ENCODE data around the gene MYO3B.

The MYO3B gene

GRCh38 chr2:170243118-170243837 is 65.3 kb downstream of the MYO3B start:
- Histone ChIP-seq H3K36me3 (ENCODE audit: control insufficient read depth, insufficient read depth, low read length, severe bottlenecking) (no peaks in the 10 kb centered on the region), H3K4me1 (ENCODE audit: control insufficient read depth, insufficient read depth, low read length) (peaks cover 5% of the 10 kb centered on the region), H3K9ac (ENCODE audit: low read length) (no peak overlapping the region), H3K27me3 (replicated peaks; ENCODE audit: control insufficient read depth, insufficient read depth, low read length) (peaks cover 21% of the 10 kb centered on the region), H3K9me3 (ENCODE audit: control insufficient read depth, low read length) (no peaks in the 10 kb centered on the region), H3K4me3 (ENCODE audit: low read length) (no peak overlapping the region)
- DNase-seq (ENCODE audit: low read depth): peak; percentile 39

- no peak for DNase-seq (ENCODE audit: low read depth)
- Histone ChIP-seq H3K4me1 (ENCODE audit: control insufficient read depth, insufficient read depth, low read length) (no peaks in the 10 kb centered on the region), H3K27me3 (replicated peaks; ENCODE audit: control insufficient read depth, insufficient read depth, low read length) (peaks cover 22% of the 10 kb centered on the region), H3K4me3 (ENCODE audit: low read length) (no peak overlapping the region), H3K9me3 (ENCODE audit: control insufficient read depth, low read length) (no peaks in the 10 kb centered on the region), H3K9ac (ENCODE audit: low read length) (no peak overlapping the region), H3K36me3 (ENCODE audit: control insufficient read depth, insufficient read depth, low read length, severe bottlenecking) (no peaks in the 10 kb centered on the region)
These were observed 66.0 kb downstream of the MYO3B start for GRCh38 chr2:170243898-170244297.

DNA sequence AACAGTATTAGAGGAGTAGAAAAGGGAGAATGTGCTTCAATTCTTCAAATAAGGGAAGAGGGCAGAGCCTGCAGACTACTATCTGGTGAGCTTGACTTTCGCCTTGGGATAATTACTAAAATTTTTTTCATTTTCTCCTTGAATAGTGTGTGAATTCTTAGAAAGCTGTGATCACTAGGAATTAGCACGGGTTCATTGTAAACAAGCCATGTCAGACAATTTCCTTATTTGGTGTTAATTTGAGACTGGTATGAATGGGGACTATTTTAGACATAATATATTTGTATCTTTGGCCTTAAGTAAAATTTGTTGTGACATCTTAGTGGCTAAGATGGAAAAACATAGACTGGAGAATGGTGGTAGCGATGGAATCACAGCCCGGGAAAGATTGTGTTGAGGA is 66.6 kb downstream of the MYO3B start:
- H3K4me1 ChIP-seq (ENCODE audit: control insufficient read depth, insufficient read depth, low read length): no peaks in the 10 kb centered on the region
- H3K27me3 ChIP-seq (replicated peaks; ENCODE audit: control insufficient read depth, insufficient read depth, low read length): peaks cover 22% of the 10 kb centered on the region
- no peaks in the 10 kb centered on the region for H3K36me3 ChIP-seq (ENCODE audit: control insufficient read depth, insufficient read depth, low read length, severe bottlenecking)
- no peaks in the 10 kb centered on the region for H3K9me3 ChIP-seq (ENCODE audit: control insufficient read depth, low read length)
- no peak overlapping the region for H3K9ac ChIP-seq (ENCODE audit: low read length)
- no peak for DNase-seq (ENCODE audit: low read depth)
- no peak overlapping the region for H3K4me3 ChIP-seq (ENCODE audit: low read length)

DNA sequence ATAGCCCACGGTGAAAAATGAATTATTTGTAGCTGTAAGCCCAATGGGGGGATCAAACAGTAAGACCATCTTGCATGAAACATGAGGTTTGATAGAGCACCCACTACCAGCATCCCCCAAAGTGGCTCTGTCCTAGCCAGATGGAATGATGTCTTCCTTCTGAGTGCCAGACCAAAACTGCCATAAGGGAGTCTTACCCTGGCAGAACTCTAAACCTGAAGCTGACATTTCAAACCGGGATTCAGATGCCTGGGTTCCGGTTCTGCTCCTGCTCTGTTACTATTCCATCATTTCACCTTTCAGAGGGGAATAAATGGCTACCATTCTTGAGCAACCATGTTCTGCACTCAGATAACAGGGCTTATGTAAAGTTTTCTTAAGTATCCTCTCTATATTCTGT is 67.4 kb downstream of the MYO3B start:
- no peaks in the 10 kb centered on the region for H3K4me1 ChIP-seq (ENCODE audit: control insufficient read depth, insufficient read depth, low read length)
- DNase-seq (ENCODE audit: low read depth): no peak
- H3K4me3 ChIP-seq (ENCODE audit: low read length): no peak overlapping the region
- H3K9ac ChIP-seq (ENCODE audit: low read length): no peak overlapping the region
- H3K36me3 ChIP-seq (ENCODE audit: control insufficient read depth, insufficient read depth, low read length, severe bottlenecking): no peaks in the 10 kb centered on the region
- no peaks in the 10 kb centered on the region for H3K9me3 ChIP-seq (ENCODE audit: control insufficient read depth, low read length)
- peaks cover 22% of the 10 kb centered on the region for H3K27me3 ChIP-seq (replicated peaks; ENCODE audit: control insufficient read depth, insufficient read depth, low read length)

GRCh38 chr2:170247333-170247732 is 69.4 kb downstream of the MYO3B start:
- Histone ChIP-seq H3K4me3 (ENCODE audit: low read length) (no peak overlapping the region), H3K9me3 (ENCODE audit: control insufficient read depth, low read length) (no peaks in the 10 kb centered on the region), H3K4me1 (ENCODE audit: control insufficient read depth, insufficient read depth, low read length) (no peaks in the 10 kb centered on the region), H3K27me3 (replicated peaks; ENCODE audit: control insufficient read depth, insufficient read depth, low read length) (peaks cover 19% of the 10 kb centered on the region), H3K9ac (ENCODE audit: low read length) (no peak overlapping the region), H3K36me3 (ENCODE audit: control insufficient read depth, insufficient read depth, low read length, severe bottlenecking) (no peaks in the 10 kb centered on the region)
- DNase-seq (ENCODE audit: low read depth): no peak

DNA sequence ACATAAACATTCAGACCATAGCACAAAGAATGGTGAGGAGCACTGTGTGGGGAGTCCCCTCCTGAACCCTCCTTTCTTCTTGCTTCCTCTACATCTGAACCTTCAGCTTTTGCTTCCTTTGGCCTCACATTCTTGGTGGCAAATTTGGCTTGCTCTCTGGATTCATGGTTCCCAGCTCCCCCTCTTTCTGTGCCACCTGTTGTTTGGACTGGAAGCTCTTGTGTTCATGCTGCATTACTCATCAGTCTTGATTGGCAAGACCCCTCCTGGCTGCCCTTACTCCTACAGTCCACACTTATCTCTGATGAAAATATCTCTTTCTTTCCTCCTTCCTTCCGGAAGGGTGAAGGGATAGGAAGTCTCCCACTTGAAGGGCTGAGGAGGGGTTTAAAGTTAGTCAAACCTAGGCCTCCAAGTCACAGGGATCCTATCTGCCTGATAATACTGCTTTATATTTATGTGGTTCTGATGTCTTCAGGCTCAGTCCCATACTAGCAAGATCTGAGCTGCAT is 70.0 kb downstream of the MYO3B start:
- DNase-seq (ENCODE audit: low read depth): no peak
- no peaks in the 10 kb centered on the region for H3K4me1 ChIP-seq (ENCODE audit: control insufficient read depth, insufficient read depth, low read length)
- no peak overlapping the region for H3K4me3 ChIP-seq (ENCODE audit: low read length)

GRCh38 chr2:170248574-170249393 is 70.8 kb downstream of the MYO3B start:
- no peak overlapping the region for H3K4me3 ChIP-seq (ENCODE audit: low read length)
- no peaks in the 10 kb centered on the region for H3K4me1 ChIP-seq (ENCODE audit: control insufficient read depth, insufficient read depth, low read length)
- no peak for DNase-seq (ENCODE audit: low read depth)
- peaks cover 10% of the 10 kb centered on the region for H3K27me3 ChIP-seq (replicated peaks; ENCODE audit: control insufficient read depth, insufficient read depth, low read length)
- no peaks in the 10 kb centered on the region for H3K9me3 ChIP-seq (ENCODE audit: control insufficient read depth, low read length)
- no peaks in the 10 kb centered on the region for H3K36me3 ChIP-seq (ENCODE audit: control insufficient read depth, insufficient read depth, low read length, severe bottlenecking)
- no peak overlapping the region for H3K9ac ChIP-seq (ENCODE audit: low read length)

More for the DNA sequence above, 70.0 kb downstream of the MYO3B start:
- Histone ChIP-seq H3K36me3 (ENCODE audit: control insufficient read depth, insufficient read depth, low read length, severe bottlenecking) (no peaks in the 10 kb centered on the region), H3K27me3 (replicated peaks; ENCODE audit: control insufficient read depth, insufficient read depth, low read length) (peaks cover 14% of the 10 kb centered on the region), H3K9me3 (ENCODE audit: control insufficient read depth, low read length) (no peaks in the 10 kb centered on the region), H3K9ac (ENCODE audit: low read length) (no peak overlapping the region)

- no peak for DNase-seq (ENCODE audit: low read depth)
- no peaks in the 10 kb centered on the region for H3K9me3 ChIP-seq (ENCODE audit: control insufficient read depth, low read length)
- no peaks in the 10 kb centered on the region for H3K4me1 ChIP-seq (ENCODE audit: control insufficient read depth, insufficient read depth, low read length)
- peaks cover 14% of the 10 kb centered on the region for H3K27me3 ChIP-seq (replicated peaks; ENCODE audit: control insufficient read depth, insufficient read depth, low read length)
- no peak overlapping the region for H3K4me3 ChIP-seq (ENCODE audit: low read length)
- no peaks in the 10 kb centered on the region for H3K36me3 ChIP-seq (ENCODE audit: control insufficient read depth, insufficient read depth, low read length, severe bottlenecking)
- no peak overlapping the region for H3K9ac ChIP-seq (ENCODE audit: low read length)
These were observed 71.8 kb downstream of the MYO3B start for GRCh38 chr2:170249761-170250160.

- Histone ChIP-seq H3K36me3 (ENCODE audit: control insufficient read depth, insufficient read depth, low read length, severe bottlenecking) (no peaks in the 10 kb centered on the region), H3K9ac (ENCODE audit: low read length) (no peak overlapping the region), H3K27me3 (replicated peaks; ENCODE audit: control insufficient read depth, insufficient read depth, low read length) (peaks cover 14% of the 10 kb centered on the region), H3K4me1 (ENCODE audit: control insufficient read depth, insufficient read depth, low read length) (peaks cover 3% of the 10 kb centered on the region), H3K4me3 (ENCODE audit: low read length) (no peak overlapping the region), H3K9me3 (ENCODE audit: control insufficient read depth, low read length) (no peaks in the 10 kb centered on the region)
- no peak for DNase-seq (ENCODE audit: low read depth)
These were observed 72.6 kb downstream of the MYO3B start for GRCh38 chr2:170250584-170250983.

DNA sequence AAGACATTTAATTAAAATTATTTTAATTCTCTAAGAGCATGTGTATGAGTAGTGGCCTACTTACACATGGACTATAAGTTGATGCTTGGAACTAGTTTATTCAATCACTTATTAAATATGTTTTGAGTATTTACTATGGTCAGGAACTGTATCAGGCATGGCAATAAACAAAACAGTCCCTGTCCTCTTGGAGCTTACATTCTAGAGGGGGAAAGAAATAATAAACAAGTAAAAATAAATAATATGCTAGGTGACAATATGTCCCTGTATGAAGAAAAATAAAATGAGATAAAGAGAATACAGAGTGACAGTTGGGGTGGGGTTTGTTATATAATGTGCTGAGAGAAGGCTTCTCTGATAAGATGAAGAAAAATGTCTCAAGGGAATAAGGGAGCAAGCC is 74.5 kb downstream of the MYO3B start:
- peaks cover 10% of the 10 kb centered on the region for H3K4me1 ChIP-seq (ENCODE audit: control insufficient read depth, insufficient read depth, low read length)
- no peak overlapping the region for H3K9ac ChIP-seq (ENCODE audit: low read length)
- DNase-seq (ENCODE audit: low read depth): no peak
- H3K9me3 ChIP-seq (ENCODE audit: control insufficient read depth, low read length): no peaks in the 10 kb centered on the region
- H3K27me3 ChIP-seq (replicated peaks; ENCODE audit: control insufficient read depth, insufficient read depth, low read length): peaks cover 7% of the 10 kb centered on the region
- no peaks in the 10 kb centered on the region for H3K36me3 ChIP-seq (ENCODE audit: control insufficient read depth, insufficient read depth, low read length, severe bottlenecking)
- no peak overlapping the region for H3K4me3 ChIP-seq (ENCODE audit: low read length)

DNA sequence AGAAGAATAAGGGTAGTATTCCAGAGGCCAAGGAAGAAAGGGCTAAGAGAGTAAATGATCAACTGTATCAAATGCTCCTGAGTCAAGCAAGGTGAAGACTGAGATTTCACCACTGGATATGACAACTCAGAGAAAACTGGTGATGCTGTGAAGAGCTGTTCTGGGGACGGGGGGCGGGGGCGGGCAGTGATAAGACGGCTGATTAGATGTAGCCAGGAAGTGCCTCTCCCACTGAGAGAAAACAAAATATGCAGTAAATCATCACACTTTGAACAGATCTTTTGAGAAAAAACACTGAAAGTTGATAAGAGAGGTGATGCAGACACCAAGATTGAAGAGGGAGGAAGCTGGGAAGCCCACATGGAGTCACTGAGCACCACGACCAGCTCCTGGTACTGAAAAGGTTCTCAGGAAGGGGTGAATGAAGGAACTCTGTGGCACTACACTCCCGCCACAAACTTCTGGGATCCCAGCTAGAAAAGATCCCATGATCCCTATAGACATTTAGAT is 75.8 kb downstream of the MYO3B start:
- Histone ChIP-seq H3K36me3 (ENCODE audit: control insufficient read depth, insufficient read depth, low read length, severe bottlenecking) (no peaks in the 10 kb centered on the region), H3K4me3 (ENCODE audit: low read length) (no peak overlapping the region), H3K27me3 (replicated peaks; ENCODE audit: control insufficient read depth, insufficient read depth, low read length) (peaks cover 4% of the 10 kb centered on the region), H3K9ac (ENCODE audit: low read length) (no peak overlapping the region), H3K9me3 (ENCODE audit: control insufficient read depth, low read length) (no peaks in the 10 kb centered on the region), H3K4me1 (ENCODE audit: control insufficient read depth, insufficient read depth, low read length) (peaks cover 10% of the 10 kb centered on the region)
- no peak for DNase-seq (ENCODE audit: low read depth)

Measured in adipocyte (in vitro differentiated cells).